ENCODE data around the gene ARHGAP26.

DNA sequence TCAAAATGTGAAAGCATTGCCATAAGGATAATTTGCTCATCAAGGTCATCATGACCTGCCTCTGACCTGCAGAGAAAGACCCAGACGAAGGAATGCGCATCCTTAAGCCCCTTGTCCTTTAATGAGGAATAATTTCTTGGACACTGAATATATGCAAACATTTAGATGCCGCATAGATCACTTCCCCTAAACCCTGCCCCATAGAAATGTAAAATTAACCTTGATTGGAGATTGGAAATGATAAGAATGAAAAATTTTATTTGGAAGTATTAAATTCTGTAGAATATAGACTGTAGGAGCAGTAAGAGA, 233.1 kb downstream of the ARHGAP26 start:
- TF ChIP-seq, protein P1, sequence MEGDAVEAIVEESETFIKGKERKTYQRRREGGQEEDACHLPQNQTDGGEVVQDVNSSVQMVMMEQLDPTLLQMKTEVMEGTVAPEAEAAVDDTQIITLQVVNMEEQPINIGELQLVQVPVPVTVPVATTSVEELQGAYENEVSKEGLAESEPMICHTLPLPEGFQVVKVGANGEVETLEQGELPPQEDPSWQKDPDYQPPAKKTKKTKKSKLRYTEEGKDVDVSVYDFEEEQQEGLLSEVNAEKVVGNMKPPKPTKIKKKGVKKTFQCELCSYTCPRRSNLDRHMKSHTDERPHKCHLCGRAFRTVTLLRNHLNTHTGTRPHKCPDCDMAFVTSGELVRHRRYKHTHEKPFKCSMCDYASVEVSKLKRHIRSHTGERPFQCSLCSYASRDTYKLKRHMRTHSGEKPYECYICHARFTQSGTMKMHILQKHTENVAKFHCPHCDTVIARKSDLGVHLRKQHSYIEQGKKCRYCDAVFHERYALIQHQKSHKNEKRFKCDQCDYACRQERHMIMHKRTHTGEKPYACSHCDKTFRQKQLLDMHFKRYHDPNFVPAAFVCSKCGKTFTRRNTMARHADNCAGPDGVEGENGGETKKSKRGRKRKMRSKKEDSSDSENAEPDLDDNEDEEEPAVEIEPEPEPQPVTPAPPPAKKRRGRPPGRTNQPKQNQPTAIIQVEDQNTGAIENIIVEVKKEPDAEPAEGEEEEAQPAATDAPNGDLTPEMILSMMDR (IDR thresholded peaks at IDR 0.05), result no peak
- TF ChIP-seq POLR2A (IDR thresholded peaks at IDR 0.05), result no peak
